NCI-H1694 (cell line): ENCODE results near the gene EPM2A.
"Not testable (repeated sequence)": the region's sequence is repeated elsewhere in the genome, so short reads cannot be mapped to it uniquely, and the experiment has no call there.

Experiments
- DNase-seq: peaks from one replicate; lab custom pipeline; 2025; lab: John Stamatoyannopoulos, UW

The EPM2A gene

GRCh38 chr6:145729887-145730286 is 5.4 kb downstream of the EPM2A start:
- DNase-seq, result no peak

DNA sequence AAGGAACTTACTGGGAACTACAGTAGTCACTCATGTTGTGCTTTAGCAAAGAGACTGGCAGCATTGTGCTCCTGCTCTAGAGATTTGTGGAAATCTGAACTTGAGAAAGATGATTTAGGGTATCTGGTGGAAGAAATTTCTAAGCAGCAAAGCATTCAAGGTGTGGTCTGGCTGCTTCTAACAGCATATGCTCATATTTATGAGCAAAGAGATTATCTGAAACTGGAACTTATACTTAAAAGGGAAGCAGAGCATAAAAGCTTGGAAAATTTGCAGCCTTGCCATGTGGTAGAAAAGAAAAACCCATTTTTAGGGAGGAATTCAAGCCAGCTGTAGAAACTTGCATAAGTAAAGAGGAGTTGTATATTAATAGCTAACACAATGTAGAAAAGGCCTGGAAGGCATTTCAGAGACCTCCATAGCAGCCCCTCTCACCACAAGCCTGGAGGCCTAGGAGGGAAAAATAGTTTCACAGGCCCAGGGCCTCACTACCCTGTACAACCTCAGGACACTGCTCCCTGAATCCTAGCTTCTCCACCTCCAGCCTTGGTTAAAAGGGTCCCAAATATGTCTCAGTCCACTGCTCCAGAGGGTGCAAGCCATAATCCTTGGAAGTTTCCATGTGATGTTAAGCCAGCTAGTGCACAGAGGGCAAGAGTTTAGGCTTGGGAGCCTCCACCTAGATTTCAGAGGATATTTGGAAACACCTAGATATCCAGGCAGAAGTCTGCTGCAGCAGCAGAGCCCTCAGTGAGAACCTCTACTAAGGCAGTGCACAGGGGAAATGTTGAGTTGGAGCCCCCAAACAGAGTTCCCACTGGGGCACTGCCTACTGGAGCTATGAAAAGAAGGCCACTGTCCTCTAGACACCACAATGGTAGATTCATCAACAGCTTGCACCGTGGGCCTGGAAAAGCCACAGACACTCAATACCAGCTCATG is 6.6 kb downstream of the EPM2A start:
- DNase-seq, result no peak

GRCh38 chr6:145727817-145728388 is 7.4 kb downstream of the EPM2A start:
- DNase-seq, result no peak

DNA sequence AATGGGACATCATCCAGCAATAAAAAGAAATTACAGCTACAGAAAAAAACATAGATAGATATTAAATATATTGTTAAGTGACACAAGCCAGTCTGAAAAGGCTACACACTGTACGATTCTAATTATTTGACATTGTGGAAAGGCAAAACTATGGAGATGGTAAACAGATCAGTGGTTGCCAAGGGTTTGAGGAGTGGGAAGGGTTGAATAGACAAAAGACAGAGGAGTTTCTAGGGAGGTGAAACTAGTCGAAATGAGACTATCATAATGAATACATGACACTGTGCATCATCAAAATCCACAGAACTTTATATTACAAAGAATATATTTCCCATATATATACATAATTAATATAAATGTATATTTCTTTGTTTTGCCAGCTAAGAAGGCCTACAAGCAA is 9.8 kb downstream of the EPM2A start:
- no peak for DNase-seq

DNA sequence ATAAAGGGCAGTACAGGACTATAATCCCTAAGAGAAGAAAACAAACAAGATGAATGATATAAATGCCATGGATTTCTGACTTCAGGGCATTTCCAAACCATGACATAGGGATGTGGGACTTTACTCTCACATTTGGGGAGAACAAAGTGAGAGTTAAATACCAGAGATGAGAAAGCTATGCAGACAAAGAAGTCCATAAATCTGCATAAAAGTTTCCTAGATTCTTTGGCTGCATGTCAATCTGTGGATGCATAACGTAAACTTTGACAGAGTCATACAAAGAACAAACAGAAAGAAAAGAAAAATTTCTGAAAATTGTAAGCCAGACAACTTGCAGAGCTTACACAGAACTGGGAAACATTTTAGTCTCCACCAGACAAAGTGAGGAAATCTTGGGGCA is 11.7 kb downstream of the EPM2A start:
- no peak for DNase-seq

GRCh38 chr6:145722190-145722589 is 13.1 kb downstream of the EPM2A start:
- DNase-seq, result no peak

GRCh38 chr6:145721144-145721543 is 14.2 kb downstream of the EPM2A start:
- DNase-seq, result no peak

DNA sequence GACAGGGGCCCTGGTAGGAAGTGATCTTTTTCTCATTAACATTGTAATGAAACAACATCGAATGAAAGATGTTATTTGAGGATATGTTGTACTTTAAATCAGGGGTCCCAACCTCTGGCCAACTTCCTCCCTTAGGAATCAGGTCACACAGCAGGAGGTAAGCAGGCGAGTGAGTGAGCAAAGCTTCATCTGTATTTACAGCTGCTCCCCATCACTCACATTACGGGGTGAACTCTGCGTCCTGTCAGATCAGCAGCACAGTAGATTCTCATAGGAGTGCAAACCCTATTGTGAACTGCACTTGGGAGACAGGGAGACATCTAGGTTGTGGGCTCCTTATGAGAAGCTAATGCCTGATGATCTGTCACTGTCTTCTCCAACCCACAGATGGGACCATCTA is 19.9 kb downstream of the EPM2A start:
- no peak for DNase-seq

DNA sequence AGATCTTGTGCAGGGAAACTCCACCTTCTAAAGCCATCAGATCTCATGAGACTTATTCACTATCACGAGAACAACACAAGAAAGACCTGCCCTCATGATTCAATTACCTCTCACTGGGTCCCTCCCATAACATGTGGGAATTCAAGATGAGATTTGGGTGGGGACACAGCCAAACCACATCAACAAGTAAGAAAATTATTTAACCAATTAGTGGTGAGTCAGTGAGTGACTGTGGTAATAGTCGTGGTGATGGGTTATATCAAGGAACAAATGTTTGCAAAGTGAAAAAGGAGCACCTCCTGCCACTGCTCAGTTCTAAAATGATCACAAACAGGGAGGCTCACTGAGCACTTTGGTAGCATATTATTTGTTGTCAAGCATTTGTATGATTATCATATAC is 20.6 kb downstream of the EPM2A start:
- DNase-seq, result no peak

- DNase-seq, result no peak
Observed at GRCh38 chr6:145713773-145714172, 21.5 kb downstream of the EPM2A start.

DNA sequence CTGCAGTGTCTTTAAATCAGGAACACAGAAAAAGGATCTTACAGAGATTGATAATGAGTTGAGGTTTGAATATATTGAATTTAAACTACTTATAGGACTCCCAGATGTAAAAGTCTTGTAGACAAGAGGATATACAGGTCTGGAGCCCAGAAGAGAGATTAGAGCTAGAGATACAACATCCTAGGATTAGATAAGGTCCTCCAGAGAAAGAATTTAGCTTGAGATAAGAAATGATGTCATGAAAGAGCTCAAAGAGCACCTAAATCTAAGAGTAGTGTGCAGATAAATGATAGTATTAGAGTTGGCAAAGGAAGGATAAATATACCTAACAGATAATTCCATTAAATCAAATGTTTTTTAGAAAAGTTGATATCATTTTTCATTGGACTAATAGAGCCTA is 23.9 kb downstream of the EPM2A start:
- no peak for DNase-seq

- no peak for DNase-seq
Observed at GRCh38 chr6:145707397-145707796, 27.9 kb downstream of the EPM2A start.

DNA sequence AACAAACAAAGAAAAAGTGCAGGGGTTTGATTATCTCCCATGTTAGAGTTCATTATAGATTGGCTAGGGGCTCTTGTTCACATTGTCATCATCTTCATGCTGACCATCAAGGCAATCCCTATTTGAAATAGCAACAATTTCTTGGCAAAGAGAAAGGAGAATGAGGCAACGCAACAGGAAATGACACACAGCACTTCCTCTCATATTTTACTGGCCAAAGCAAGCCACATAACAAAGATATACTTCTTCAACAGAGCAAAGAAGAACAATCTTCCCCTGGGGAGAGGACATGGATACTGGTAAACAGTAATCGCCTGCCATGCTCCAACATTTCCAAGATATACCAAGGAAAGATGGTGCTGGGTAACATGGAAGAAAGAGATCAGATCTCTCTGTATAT is 29.8 kb downstream of the EPM2A start:
- DNase-seq, result no peak

GRCh38 chr6:145704143-145704781 is 31.1 kb downstream of the EPM2A start:
- no peak for DNase-seq

- no peak for DNase-seq
Observed at GRCh38 chr6:145699462-145699861, 35.9 kb downstream of the EPM2A start.

GRCh38 chr6:145697401-145697800 is 37.9 kb downstream of the EPM2A start:
- DNase-seq, result not testable (repeated sequence)

DNA sequence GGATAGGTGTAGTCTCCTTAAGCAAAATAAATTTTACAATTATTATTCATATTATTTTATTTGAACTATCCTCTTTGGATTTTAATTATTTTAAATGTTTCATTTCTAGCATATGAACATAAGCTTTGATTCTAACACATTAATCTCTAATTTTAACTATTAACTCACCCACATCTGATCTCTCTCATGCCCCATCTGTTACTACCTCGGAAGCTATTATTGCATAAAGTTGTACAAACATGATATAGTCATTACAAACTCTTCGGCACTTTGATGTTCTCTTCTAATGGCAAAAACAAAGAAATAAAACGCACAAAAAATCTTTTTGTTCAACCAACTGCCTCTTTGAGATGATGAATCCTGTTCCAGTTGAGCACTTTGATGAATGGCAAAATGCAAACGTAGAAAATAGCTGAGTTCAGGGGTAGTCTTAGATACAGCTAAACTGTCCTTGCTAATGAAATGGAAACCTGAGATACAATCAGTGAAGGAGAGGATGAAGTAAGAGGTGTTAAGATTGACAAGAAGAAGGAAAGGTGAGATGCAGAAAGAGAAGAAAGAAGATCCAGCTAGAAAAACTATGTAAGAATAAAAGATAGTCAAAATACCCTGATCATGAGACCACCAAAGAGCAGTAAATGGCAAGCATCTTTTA is 41.1 kb downstream of the EPM2A start:
- DNase-seq, result no peak

- DNase-seq, result no peak
Observed at GRCh38 chr6:145690969-145691368, 44.4 kb downstream of the EPM2A start.

GRCh38 chr6:145689529-145689928 is 45.8 kb downstream of the EPM2A start:
- no peak for DNase-seq

GRCh38 chr6:145688493-145688905 is 46.8 kb downstream of the EPM2A start:
- DNase-seq, result no peak

DNA sequence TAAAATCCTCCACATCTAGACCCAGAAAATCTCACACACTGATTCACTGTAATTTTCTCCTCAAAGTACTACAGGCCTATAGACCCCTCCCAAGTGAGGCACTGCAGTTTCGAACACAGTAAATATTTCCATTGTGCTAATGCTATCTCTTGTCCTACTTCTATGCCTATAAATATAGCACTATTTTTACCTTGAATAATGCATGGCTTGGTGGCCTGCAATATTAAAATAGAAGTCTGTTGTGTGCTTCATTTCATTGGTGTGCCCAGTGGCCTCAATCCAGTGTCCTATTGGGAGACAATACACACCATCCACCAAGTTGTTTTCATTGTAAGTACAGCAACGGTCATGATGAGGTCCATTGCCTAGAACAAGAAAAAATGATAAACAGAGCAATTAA is 49.4 kb downstream of the EPM2A start:
- no peak for DNase-seq

DNA sequence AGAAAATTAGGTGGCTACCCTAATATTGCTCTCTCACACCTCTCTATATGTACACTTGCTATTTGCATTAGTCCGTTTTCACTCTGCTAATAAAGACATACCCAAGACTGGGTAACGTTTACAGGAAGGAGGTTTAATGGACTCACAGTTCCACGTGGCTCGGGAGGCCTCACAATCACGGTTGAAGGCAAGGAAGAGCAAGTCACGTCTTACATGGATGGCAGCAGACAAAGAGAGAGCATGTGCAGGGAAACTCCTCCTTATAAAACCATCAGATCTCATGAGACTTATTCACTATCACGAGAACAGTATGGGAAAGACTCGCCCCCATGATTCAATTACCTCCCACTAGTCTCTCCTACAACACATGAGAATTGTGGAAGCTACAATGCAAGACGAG is 53.4 kb downstream of the EPM2A start:
- DNase-seq, result no peak

- DNase-seq, result no peak
Observed at GRCh38 chr6:145673504-145673903, 61.8 kb downstream of the EPM2A start.
